NAMALWA (cell line): ENCODE measurements around the gene ACAP1.

ENCODE experiments used
- DNase-seq: peaks from one replicate; pipeline ENCODE4 v3.0.0-alpha.2; 2015; ENCODE audit warnings: low spot score

The ACAP1 gene

DNA sequence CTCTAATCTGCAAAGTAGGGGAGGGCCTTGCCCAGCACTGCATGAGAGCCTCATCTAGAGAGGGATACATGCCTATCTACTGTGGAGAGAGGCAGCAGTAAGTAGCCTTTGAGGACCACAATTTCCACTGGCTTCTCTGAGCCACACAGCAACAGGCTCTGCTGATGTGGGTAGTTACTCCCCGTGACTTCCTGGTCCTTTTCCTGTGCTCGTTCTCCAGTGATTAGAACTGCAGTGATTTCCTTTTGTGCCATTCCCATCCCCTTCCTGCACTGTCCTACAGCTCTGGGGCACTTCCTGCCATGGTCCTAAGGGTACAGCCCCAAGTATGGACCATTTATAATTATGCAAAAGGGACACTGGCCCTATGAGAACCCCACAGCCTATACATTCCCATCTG, 55.0 kb downstream of the ACAP1 start:
- no peak for DNase-seq

DNA sequence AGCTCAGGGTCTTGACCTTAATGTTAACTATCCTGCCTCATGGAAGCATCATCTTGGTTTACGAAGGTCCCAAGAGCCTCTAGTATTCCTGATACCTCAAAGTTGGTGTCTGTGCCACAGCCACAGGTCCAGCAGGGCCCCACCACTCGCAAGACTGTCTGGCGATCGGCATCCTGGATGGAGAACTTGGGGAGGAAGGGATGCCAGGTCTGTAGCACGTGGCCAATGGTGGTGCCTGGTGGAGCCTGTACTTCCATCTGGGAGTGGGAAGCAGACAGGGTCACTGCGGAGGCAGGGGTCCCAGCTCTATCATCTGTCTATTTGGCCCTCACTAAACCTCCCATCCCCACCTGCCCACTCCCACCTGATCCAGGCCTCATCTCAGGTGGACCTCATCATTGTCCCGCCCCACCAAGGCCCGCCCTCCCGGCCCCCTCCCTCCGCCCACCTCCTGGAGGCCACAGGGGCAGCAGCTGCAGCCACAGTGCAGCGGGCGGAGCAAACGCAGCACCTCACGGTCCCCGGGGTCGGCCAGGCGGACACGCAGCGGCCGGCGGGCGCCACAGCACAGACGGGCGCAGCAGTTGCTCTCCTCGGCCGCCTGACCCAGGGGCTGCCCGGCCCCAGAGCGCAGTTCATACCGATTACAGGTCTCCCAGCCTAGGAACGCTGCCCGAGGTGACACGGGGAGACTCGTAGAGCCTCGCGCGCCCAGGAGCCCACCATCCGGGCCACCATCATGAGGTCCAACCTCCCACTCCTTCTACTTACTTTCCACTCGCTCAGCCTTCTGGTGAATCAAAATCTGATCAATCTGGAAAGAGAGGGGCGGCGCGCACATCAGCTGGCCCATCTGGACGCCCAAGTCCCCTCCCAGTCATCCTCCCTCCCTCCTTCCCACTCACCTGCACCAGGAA, 56.6 kb downstream of the ACAP1 start:
- DNase-seq, result no peak

DNA sequence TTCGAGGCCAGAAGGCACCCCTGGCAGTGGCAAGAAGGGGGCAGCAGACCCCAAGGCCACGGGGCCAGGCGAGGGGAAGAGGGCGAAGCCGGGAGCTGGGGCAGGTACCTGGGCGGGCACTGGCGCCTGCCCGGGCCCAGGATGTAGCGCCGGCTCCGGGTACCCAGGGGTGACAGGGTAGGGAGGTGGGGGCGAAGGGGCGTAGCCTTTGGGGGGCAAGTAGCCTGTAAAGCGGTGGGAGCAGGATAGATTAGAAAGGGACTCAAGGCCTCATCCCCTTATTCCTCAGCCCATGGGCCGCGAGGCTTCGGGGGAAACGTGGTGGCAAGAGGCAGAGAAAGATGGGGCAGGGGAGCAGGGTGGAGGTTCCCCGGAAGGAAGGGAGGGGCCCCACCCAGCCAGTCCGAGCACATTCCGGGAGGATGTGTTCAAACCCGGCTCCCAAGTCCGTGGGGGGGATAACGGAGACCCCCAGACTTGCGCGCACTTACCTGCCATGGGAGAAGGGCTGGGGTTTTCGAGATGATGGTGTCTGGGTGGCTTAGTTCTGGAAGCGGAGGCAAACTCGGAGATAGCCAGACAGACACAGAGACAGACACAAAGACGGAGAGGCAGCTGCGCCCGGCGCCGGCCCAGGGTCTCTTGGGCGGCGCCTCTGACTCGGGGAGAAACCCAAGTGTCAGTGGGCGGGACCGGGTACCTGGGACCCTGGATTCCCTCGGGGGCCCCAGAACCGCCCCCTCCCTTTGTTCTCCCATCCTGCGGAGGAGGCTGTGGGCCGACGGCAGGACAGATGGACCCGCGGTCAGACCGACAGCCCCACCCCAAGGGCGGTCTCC, 57.5 kb downstream of the ACAP1 start:
- DNase-seq, result peak; percentile 71

DNA sequence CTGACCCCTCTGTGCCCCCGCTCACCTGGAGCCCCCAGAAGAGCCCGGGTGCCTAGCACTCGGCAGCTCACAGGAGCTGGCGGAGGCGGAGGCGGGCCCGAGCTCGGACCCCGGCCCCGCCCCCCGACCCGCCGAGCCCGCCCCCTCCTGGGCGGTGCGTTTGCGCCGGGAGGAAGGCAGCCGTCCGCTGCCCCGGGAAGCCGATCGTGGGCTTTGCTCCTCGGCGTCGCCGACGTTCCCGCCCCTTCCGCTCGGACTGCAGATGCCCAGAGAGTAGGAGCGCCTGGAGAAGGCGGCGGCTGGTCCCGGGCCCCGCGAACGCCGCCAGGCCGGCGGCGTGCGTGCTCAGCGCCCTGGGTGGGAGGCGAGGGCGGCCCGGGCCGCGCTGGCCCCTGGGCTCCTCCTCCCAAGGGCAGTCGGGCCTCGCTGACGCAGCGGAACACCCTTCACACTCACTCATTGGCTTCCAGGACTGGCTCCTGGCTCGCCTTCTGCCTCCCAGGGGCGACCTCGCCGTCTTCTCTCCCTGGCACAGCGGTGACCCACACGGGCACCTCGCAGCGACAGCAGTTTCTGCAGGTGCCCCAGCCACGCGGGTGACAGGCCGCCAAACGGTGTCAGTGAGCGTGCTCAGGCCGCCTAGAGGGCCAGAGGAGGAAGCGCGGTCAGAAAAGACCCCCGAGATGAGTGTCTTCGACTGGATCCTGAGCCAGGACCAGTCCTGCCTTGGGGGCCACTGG, 58.3 kb downstream of the ACAP1 start, which contains the start of gene PLSCR3:
PLSCR3 (minus strand) TSS at position 74 of the 740 bp plus-strand sequence. CDS start 415 bp downstream, outside the sequence.
- DNase-seq, result peak; percentile 73

DNA sequence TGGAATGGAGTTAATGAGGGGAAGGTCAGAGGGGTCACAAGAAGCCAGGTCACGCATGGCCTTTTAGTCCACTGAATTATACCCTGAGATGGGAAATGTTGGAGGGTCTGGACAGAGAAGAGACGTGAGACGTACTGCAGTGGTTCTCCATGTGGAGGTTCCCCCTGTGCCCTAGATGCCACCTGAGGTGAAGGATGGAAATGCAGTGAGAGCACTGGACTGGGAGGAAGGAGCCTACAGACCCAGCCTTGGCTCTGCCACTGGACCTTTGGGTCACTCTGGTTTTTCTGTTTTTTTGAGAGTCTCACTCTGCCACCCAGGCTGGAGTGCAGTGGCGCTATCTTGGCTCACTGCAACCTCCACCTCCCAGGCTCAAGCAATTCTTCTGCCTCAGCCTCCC, 59.8 kb downstream of the ACAP1 start:
- DNase-seq, result no peak

DNA sequence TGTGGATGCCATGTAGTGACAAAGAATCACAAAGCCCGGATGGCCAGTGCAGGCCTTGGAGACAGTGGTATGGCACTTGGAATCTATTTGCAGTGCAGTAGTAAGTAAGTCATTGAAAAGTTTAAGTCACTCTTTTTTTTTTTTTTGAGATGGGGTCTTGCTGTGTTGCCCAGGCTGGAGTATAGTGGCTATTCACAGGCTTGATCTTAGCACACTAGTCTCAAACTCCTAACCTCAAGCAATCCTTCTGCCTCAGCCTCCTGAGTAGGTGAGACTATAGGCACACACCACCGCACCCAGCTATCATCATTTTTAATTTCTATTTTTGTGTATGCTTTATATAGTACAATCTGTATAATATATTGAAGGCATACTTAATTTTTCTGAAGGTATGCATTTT, 62.3 kb downstream of the ACAP1 start:
- DNase-seq, result no peak
